Upper lobe of left lung (tissue), 6 donors: ENCODE measurements around the gene ST6GALNAC1. TPM values are rescaled to one million over a fixed set of nuclear protein-coding genes. Genes with fewer than 3 reads are reported as not detected.

Experiments used
- ATAC-seq, 2 donors: fragments of 200-7000 bp; cut with Tn5 transposase; one replicate each; pipeline ENCODE4 v1.9.1; 2022; ENCODE audit warnings: mild to moderate bottlenecking in 2 of 2, moderate library complexity in 2 of 2; ENCODE audit not compliant: low FRiP score in 2 of 2
- DNase-seq, 2 donors: peaks; one replicate each; pipeline ENCODE4 v3.0.0-alpha.2; 2019 to 2020
- H3K27ac ChIP-seq, 4 donors: fragments of 200-600 bp; sonication (generic); one replicate each; pipeline ENCODE4 v1.5.1; 2016 to 2019
- H3K27me3 ChIP-seq, 4 donors: fragments of 200-600 bp; sonication (generic); one replicate each; pipeline ENCODE4 v1.5.1; 2017 to 2019
- H3K36me3 ChIP-seq, 4 donors: fragments of 200-600 bp; sonication (generic); one replicate each; pipeline ENCODE4 v1.5.1; 2016 to 2019
- H3K4me1 ChIP-seq, 4 donors: fragments of 200-600 bp; sonication (generic); one replicate each; pipeline ENCODE4 v1.5.1; 2018 to 2019
- H3K4me3 ChIP-seq, 4 donors: fragments of 200-600 bp; sonication (generic); one replicate each; pipeline ENCODE4 v1.5.1; 2017 to 2019; ENCODE audit warnings: mild to moderate bottlenecking in 2 of 4, moderate library complexity in 1 of 4
- H3K9me3 ChIP-seq, 4 donors: fragments of 200-600 bp; sonication (generic); one replicate each; pipeline ENCODE4 v1.5.1; 2018 to 2019
- CTCF ChIP-seq, 6 experiments: fragments of 450-650 bp in 4 of 6; fragments of 200-600 bp in 2 of 6; sonication (generic) in 2 of 6; IDR thresholded peaks; one replicate each; pipeline ENCODE4 v1.5.1; 2016 to 2019; ENCODE audit warnings: antibody characterized with exemption in 6 of 6
- EP300 ChIP-seq, 4 donors: sonication (generic); formaldehyde crosslinking; IDR thresholded peaks; one replicate each; pipeline ENCODE4 v1.5.1; 2017; ENCODE audit warnings: antibody characterized with exemption in 4 of 4, control low read depth in 2 of 4
- POLR2A ChIP-seq, 4 donors: fragments of 450-650 bp; IDR thresholded peaks; one replicate each; pipeline ENCODE4 v1.5.1; 2016 to 2017; ENCODE audit warnings: antibody characterized with exemption in 4 of 4, mild to moderate bottlenecking in 2 of 4
- POLR2AphosphoS5 ChIP-seq, 2 donors: sonication (generic); formaldehyde crosslinking; IDR thresholded peaks; one replicate each; pipeline ENCODE4 v1.5.1; 2017; ENCODE audit warnings: antibody characterized with exemption in 2 of 2
- WGBS, 2 donors: methylation state at CpG; one replicate each; pipeline ENCODE4 v1.1.5; 2017 to 2018; 5-methylcytosine and 5-hydroxymethylcytosine counted together
- total RNA-seq, 6 donors: library from RNA; depleted of rRNA in 4 of 6; stranded (reverse); fragments of >200 nt in 4 of 6; gene quantifications; one replicate each; pipeline versions ENCODE4 v1.1.0 to v1.2.1, GENCODE V29; 2016 to 2021
- donor health status: DM: no; HTN: no; CAD: no; lungs with moderate emphysema.
- donor health status: DM: no; HTN: yes; CAD: no; lungs with severe emphysema.

Gene ST6GALNAC1
- total RNA-seq, 6 donors from 2014 or later: 8.3 to 20.4 (median 19.1) TPM

DNA sequence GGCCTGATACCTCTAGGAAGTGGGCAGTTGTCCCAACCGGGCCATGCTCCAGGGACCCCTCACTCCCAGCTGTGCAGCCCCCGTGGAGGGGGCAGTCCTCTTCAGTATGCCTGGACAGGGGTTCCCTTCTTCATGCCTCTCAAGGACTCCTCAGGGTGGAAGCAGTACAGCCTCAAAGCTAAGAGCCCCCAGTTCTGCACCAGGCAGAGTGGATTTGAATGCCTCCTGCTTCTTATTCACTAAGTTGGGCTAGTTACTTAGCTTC lies 23.9 kb upstream of the ST6GALNAC1 start:
- 62% methylated on average over 2 of the region's 2 CpGs; no CpG with 5 or more reads in 1 of the 2 donors for WGBS, 2 donors
- no peak for TF ChIP-seq CTCF (IDR thresholded peaks at IDR 0.05)
- TF ChIP-seq EP300 (IDR thresholded peaks at IDR 0.05): no peak
- TF ChIP-seq POLR2A (IDR thresholded peaks at IDR 0.05): no peak
- TF ChIP-seq POLR2AphosphoS5 (IDR thresholded peaks at IDR 0.05): no peak
- no peak for DNase-seq
- Histone ChIP-seq H3K4me1 (peaks cover 9 to 23% (median 15%) of the 10 kb centered on the region in 4 donors), H3K4me3 (no peak overlapping the region), H3K36me3 (no peaks in the 10 kb centered on the region), H3K27ac (no peak overlapping the region), H3K9me3 (no peaks in the 10 kb centered on the region), H3K27me3 (no peaks in the 10 kb centered on the region)
- ATAC-seq: no peak

GRCh38 chr17:76660656-76661042 lies 17.1 kb upstream of the ST6GALNAC1 start:
- TF ChIP-seq EP300 (IDR thresholded peaks at IDR 0.05): no peak
- no peak for TF ChIP-seq POLR2AphosphoS5 (IDR thresholded peaks at IDR 0.05)
- no peak for TF ChIP-seq POLR2A (IDR thresholded peaks at IDR 0.05)
- TF ChIP-seq CTCF (IDR thresholded peaks at IDR 0.05): no peak
- ATAC-seq: no peak
- Histone ChIP-seq H3K9me3 (no peaks in the 10 kb centered on the region), H3K4me3 (no peak overlapping the region), H3K27ac (no peak overlapping the region), H3K4me1 (peaks cover 0 to 13% (median 9%) of the 10 kb centered on the region in 4 donors), H3K36me3 (no peaks in the 10 kb centered on the region), H3K27me3 (no peaks in the 10 kb centered on the region)
- WGBS, 2 donors: 50 to 58% methylated on average over 3 of the region's 3 CpGs
- DNase-seq: no peak

DNA sequence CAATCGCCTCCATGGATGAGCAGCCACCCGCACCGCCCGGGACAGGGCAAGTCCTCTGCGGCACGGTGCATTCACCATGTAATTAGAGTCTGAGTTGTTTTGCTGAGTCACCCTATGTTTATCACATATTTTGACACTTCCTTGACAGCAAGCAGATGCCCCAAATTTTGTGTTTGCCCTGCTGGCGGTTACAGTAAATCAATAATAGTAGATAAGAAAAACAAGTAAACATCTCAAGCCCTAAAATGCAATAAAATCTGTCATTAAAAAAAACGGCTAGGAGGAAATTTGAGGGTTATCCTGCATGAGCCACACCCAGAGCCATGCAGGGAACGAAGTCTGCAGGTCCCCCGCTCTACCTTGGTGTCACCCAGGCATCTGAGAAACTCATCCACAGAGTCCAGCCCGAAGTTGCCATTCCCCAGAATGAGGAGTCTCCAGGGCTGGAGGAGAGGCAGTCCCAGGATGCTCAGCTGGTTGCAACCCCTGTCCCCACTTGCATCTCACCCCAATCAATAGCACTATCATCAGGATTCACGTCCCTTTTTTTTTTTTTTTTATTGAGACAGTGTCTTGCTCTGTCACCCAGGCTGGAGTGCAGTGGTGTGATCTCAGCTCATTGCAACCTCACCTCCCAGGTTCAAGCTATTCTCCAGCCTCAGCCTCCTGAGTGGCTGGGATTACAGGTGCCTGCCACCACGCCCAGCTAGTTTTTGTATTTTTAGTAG lies 16.5 kb upstream of the ST6GALNAC1 start:
- Histone ChIP-seq H3K4me1 (peaks cover 0 to 13% (median 9%) of the 10 kb centered on the region in 4 donors), H3K27ac (no peak overlapping the region), H3K4me3 (no peak overlapping the region), H3K36me3 (no peaks in the 10 kb centered on the region), H3K27me3 (no peaks in the 10 kb centered on the region), H3K9me3 (no peaks in the 10 kb centered on the region)
- peak in 1 of 2 donors; percentile 63 for ATAC-seq
- TF ChIP-seq POLR2A (IDR thresholded peaks at IDR 0.05) (no peak), EP300 (IDR thresholded peaks at IDR 0.05) (no peak), CTCF (IDR thresholded peaks at IDR 0.05) (no peak), POLR2AphosphoS5 (IDR thresholded peaks at IDR 0.05) (no peak)
- DNase-seq: peak; percentile 39 to 57
- WGBS, 2 donors: 41 to 45% methylated on average over 12 to 13 of the region's 13 CpGs

- Histone ChIP-seq H3K27me3 (no peaks in the 10 kb centered on the region), H3K9me3 (no peaks in the 10 kb centered on the region), H3K36me3 (no peaks in the 10 kb centered on the region), H3K4me1 (peaks cover 0 to 13% (median 9%) of the 10 kb centered on the region in 4 donors), H3K4me3 (no peak overlapping the region), H3K27ac (no peak overlapping the region)
- 61 to 81% methylated on average over 5 of the region's 5 CpGs for WGBS, 2 donors
- TF ChIP-seq CTCF (IDR thresholded peaks at IDR 0.05) (no peak), EP300 (IDR thresholded peaks at IDR 0.05) (no peak), POLR2AphosphoS5 (IDR thresholded peaks at IDR 0.05) (no peak), POLR2A (IDR thresholded peaks at IDR 0.05) (no peak)
- ATAC-seq: no peak
- no peak for DNase-seq
Observed at GRCh38 chr17:76658242-76658662, 14.7 kb upstream of the ST6GALNAC1 start.
